ENCODE measurements around the gene THAP5.
"Not testable (repeated sequence)": the region's sequence is repeated elsewhere in the genome, so short reads cannot be mapped to it uniquely, and the experiment has no call there.

The THAP5 gene

DNA sequence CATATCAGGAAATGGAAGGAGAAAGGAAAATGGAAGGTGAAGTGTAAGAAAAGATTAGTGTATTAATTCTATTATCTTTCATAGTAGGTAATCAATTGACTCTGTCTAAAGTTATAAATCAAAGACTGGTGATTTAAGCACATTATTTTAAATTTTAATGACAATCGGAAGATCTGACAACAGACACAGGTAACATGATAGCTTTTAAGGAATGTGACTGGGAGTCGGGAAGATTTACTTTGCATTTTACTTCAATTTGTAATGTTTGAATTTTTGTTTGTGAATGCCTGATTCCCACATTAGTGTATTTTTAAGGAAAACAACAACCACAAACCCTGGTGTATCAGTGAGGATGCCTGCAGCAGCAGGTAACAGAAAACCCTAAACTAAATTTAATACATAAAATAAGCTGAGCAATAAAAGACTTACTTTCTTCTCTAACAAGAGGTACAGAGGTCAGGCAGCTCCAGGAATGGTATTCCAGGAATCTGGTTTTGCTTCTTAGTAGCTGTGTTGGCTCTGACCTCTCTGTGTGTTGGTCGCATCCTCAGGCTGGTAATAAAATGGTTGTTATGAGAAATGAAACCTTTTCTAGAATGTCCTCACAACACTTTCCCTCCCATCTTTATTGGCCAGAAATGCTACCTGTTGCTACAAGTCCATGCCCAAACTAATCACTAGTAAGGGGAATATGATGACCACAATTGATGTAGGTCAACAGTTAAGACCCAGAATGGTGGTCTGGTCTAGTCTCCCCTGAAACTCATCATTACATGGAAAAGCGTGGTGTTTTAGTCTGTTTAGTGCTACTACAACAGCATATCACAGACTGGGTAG lies 12.4 kb upstream of the THAP5 start:
- DNase-seq: peak; percentile 69

DNA sequence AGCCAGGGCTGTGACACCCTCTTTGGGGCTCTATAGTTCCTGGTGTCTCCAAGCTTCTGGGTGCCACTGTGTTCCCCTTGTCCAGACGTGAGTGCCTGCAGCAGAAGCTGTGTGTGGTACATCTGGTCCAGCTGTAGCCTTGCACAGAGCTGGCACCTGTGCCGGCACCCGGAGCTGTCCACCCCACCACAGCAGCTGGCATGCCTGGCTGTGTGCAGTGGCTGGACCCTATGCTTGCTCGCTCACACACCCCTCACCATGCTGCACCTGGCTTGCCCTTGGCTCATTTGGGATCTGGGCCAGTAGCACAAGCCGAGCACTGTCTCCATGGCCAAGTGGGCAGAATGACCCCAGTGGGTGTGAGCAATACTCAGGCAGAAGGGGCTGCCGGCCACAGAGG lies 10.8 kb upstream of the THAP5 start:
- no peak for DNase-seq

DNA sequence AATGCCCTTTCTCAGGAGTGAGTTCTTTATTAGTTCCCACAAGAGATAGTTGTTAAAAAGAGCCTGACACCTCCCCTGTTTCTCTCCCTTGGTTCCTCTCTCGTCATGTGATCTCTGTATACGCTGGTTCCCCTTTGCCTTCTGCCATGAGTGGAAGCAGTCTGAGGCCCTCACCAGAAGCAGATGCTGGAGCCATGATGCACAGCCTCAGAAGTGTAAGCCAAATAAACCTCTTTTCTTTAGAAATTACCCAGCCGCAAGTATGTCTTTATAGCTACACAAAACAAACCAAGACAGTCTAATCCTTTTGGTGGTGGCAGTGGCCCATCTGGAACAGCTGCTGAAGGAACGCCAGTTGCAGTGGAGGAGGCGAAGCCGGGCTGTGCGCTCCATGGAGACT lies 9.4 kb upstream of the THAP5 start:
- DNase-seq: no peak

DNA sequence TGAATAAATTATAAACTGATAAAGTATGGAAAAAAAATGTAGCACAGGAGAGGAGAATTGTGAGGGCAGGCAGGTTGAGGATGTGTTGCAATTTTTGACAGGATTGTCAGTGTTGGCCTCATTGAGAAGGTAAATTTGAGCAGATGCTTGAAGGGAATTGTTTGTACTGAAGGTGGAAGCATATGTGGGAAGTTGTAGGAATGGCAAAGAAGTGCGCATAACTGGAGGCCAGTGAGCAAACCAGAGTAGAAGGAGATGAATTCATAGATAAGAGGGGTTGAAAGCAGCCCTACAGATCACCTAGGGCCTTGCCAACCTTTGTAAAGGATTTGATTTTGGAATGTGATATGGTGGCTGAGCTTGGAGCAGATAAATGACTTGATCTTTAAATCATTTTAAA lies 6.6 kb upstream of the THAP5 start:
- DNase-seq: no peak

DNA sequence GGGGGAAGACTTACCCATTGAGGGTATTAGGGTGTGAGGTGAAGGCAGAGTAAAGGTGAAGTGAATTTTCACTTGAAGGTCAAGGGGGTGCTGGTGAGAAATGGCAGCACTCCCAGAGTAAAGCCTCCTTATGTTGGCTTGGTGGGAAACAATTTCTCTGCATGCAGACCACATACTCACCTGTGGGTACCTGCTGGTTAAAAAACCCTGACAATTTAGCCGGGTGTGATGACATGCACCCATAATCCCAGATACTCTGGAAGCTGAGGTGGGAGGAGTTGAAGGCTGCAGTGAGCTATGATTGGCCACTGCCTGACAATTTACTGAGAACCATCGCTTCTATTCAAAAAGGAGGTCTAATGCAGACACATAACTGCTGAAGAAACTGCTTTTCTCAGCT lies 5.7 kb upstream of the THAP5 start:
- DNase-seq: no peak

DNA sequence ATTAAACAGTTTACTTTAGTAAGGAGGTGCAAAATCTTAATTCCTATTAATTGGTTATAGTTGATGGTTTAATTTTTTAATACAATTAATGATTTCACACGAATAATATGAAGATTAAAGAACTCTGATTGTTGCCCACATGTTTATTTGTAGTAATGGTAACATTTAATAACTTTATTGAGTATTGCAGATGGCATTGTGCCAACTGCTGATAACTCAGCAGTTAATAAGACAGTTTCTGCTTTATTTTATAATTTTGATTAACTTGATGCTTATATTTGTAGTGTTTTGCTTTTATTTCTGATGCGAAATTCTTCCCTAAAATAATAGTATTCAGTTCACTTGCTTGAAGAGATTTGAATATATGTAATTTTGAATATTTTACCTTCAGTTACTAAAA lies 3.0 kb upstream of the THAP5 start:
- DNase-seq: no peak

DNA sequence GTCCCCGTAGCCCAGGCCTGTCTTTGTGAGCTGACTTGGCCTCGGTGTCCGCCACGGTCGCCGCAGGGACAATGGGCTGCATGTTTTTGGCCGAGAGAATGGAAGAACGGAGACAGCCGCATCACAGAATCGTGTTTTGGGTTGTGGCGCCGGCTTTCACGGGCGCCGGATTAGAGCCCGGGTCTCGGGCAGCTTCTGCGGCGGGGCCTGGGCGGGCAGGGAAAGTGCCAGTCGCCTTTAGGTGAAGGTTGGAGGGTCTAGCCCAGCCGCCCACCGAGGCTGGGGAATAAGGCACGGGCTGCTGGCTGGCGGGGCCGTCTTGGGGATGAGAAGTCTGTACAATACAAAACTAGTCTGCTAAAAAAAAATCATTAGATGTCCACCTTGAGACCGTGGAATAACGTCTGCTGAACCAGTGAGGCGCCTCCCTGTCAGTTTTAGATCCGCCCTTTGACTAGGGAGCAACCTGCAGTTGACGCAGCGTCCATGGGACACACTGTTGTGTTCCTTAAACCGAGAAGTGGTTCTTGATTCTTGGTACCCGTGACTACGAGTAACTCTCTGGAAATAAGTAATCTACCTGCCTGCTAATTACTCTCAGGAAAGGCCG lies 745 bp upstream of the THAP5 start:
- DNase-seq: peak; percentile 77

DNA sequence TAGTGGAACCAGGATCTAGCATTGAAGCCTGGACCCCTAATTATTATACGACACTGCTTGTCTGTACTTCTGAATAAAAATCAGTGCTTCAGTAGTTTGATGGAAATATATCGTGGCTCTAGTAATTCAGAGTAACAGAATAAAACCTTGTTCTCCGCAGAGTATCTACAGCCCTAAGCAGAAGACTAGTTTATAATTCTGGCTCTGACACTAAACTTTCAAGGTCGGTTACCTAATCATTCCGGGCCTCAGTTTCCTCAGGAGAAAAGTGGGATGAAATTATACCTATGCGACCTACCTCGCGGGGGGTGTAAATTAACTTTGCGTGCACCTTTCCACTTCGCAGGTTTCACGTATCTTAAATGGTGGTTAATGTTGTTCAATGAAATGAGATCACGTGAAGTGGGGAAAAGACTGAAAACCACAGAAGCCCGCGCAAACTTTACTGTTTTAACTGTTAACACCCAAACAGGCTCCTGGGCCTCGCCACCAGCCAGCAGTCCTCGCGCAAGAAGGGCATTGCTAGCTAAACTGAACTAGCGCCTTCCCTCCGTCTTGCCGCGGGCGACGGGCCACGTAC lies 615 bp downstream of the THAP5 start:
- DNase-seq: no peak

DNA sequence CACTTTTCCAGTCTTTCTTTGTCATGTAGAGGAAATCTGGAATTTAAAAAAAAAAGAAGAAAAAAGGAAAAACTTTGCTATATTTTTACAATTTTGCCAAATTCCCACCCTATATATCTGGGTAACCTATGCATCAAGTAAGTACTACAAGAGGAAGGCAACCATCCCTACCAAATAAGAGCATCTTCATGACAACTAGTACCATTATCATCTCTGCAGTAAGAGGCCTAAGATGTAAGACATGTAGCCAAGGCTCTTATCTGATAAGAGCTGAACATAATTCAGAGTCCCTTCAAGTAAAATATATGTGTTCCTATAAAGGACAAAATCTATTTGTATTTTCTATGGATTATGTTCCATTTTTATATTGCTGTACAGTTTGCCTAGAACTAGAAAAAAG lies 3.5 kb downstream of the THAP5 start:
- DNase-seq: no peak

DNA sequence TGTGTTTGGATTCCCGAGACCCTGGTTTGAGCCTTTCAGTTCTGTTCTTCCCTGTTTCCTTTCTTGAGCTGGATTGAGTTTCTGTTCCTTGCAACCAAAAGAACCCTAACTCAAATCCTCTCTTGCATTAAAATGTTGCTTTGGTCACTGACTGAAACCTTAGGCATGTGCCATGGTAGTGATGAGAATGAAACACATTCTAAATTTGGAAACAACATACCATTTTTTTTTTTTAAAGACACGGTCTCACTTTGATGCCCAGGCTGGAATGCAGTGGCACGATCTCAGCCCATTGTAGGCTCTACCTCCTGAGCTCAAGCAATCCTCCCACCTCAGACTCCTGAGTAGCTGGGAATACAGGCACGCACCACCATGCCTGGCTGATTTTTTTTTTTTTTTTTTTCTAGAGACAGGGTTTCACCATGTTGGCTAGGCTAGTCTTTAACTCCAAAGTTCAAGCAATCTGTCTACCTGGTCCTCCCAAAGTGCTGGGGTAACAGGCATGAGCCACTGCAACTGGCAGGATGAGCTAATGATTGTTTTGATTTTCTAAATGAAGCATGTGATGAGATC lies 8.4 kb downstream of the THAP5 start:
- no peak for DNase-seq

DNA sequence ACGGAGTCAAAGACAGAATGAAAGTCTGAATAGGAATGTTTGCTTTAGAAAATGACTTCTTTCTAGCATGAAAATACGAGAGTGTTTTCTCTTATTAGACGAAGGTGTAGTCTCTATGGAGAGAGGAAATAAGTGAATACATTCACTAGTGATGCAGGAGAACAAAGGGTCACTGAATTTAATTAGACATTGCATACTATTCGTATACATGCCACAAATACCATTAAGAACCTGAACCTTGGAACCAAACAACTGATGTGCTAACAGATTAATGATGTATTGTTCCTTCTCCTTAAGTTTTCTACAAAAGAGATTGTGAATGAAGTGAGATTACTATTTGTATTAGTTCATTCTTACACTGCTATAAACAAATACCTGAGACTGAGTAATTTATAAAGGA lies 10.3 kb downstream of the THAP5 start:
- DNase-seq: no peak

DNA sequence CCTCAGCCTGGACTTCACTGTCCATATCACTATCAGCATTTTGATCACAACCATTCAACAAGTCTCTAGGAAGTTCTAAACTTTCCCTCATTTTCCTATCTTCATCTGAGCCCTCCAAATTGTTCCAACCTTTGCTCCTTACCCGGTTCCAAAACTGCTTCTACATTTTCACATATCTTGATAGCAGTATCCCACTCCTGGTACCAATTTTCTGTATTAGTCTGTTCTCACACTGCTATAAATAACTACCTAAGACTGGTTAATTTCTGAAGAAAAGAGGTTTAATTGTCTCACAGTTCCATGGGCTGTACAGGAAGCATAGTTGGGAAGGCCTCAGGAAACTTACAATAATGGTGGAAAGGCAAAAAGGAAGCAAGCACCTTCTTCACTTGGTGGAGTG lies 11.9 kb downstream of the THAP5 start:
- no peak for DNase-seq

DNA sequence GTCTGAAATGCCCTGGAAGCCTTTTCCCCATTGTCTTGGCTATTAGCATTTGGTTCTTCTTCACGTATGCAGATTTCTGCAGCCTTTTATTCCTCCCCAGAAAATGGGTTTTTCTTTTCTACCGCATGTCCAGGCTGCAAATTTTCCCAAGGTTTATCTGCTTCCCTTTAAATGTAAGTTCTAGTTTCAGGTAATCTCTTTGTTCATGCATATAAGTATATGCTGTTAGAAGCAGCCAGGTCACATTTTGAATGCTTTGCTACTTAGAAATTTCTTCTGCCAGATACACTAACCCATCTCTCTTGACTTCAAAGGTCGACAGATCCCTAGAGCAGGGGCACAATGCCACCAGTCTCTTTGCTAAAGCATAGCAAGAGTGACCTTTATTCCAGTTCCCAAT lies 12.3 kb downstream of the THAP5 start:
- DNase-seq: no peak

DNA sequence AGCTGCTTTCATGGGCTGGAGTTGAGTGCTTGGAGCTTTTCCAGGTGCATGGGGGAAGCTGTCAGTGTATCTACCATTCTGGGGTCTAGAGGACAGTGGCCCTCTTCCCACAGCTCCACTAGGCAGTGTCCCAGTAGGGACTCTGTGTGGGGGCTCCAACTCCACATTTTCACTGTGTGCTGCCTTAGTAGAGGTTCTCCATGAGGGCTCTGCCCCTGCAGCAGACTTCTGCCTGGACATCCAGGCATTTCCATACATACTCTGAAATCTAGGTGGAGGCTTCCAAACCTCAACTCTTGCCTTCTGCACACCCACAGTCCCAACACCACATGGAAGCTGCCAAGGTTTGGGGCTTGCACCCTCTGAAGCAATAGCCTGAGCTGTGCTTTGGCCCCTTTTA lies 12.8 kb downstream of the THAP5 start:
- DNase-seq: not testable (repeated sequence)

DNA sequence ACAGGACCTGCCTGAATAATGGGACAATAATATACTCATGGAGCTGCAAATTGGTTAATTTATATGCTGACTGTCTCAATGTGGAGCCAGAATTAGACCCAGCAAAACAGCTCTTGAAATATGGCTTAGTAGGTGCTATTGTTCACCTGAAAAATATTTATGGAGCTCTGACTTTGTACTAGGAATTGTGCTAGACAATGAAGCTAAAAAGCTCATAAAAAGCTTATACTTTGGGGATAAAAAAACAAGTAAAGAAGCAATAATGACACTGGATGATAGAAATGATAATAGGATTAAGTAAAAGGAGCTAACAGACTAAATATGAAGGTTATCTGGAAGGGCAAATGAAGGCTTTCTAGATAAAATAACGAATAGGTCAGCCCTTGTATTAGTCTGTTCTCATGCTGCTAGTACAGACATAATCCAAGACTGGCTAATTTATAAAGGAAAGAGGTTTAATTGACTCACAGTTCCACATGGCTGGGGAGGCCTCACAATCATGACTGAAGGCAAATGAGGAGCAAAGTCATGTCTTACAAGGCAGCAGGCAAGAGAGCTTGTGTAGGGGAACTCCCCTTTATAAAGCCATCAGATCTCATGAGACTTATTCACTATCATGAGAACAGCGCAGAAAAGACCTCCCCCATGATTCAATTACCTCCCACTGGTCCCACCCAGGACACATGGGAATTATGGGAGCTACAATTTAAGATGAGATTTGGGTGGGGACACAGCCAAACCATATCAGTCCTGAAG lies 21.2 kb downstream of the THAP5 start:
- not testable (repeated sequence) for DNase-seq

DNA sequence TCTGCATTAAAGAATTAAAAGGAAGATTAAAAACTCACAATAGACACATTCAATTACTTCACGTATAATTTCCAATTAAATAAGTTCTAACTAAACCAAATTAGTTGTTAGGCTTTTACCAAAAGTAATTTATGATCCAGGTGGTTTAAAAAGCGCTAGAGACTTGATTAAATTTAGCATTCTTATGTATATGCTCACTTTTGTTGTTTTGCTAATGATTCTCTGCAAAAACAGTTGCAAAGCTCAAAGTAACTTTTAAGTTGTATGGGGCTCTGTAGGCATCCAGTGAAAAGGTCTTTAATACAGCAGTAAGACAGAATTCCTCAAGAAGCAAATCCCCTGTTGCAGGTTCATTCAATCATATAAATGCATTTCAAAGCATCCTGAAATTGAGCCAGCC lies 28.0 kb downstream of the THAP5 start:
- DNase-seq: no peak

DNA sequence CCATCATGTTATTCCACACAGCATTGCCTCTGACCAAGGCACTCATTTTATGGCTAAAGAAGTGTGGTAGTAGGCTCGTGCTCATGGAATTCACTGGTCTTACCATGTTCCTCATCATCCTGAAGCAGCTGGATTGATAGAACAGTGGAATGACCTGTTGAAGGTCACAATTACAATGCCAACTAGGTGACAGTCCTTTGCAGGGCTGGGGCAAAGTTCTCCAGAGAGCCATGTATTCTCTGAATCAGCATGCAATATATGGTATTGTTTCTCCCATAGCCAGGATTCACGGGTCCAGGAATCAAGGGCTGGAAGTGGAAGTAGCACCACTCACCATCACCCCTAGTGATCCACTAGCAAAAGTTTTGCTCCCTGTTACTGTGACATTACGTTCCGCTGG lies 30.8 kb downstream of the THAP5 start:
- not testable (repeated sequence) for DNase-seq

DNA sequence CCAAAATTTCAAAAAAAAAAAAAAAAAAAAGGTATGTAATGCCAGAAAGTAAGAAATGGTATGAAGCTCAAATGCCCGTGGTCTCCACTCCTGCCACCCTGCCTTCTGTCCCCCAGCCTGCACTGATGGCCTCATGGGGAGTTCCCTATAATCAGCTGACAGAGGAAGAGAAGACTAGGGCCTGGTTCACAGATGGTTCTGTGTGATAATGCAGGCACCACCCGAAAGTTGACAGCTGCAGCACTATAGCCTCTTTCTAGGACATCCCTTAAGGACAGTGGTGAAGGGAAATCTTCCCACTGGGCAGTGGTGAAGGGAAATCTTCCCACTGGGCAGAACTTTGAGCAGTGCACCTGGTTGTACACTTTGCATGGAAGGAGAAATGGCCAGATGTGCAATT lies 31.3 kb downstream of the THAP5 start:
- not testable (repeated sequence) for DNase-seq

DNA sequence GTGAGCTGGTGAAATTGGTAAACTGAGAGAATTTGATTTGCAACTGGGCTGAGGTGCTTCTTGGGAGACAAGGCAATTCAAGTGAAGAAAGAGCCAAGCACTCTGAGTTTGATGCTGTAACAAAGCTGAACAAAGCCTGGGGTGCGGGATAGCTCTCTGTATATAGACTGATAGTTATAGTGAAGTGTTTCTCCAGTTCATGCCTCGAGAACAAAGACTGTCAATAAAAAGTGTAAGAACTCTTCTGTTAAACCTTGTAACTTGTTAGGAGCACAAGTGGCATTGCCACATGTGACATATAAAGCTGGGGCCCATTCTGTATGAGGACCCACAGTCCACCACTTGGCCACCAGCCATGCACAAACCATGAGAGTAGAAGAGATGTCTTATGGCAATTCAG lies 32.3 kb downstream of the THAP5 start:
- no peak for DNase-seq

DNA sequence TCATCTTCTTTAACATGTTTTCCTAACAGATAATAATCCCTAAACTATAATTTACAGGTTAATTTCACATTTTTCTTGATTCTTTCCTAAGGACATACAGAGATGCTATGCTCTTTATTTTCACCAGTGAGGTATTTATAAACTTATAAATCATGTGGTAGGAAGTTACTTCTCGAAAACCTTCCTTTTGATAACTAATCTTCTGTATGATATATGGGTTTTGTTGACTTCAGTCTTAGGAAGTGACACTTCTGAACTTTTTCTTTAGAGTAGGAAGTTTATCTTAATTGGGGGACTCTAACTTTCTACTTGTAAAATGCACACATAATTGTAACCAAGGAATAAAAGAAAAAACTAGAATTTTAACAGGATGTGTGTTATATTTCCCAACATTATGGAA lies 33.8 kb downstream of the THAP5 start:
- no peak for DNase-seq

DNA sequence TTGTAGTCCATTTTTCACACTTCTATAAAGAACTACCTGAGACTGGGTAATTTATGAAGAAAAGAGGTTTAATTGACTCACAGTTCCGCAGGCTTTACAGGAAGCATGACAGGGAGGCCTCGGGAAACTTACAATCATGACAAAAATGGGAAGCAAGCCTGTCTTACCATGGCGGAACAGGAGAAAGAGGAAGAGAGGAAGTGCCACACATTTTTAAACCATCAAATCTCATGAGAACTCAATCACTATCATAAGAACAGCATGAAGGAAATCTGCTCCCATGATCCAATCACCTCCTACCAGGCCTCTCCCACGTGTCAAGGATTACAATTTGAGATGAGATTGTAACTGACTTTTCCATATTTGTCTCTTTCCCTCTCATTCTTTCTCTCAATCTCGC lies 34.2 kb downstream of the THAP5 start:
- no peak for DNase-seq

DNA sequence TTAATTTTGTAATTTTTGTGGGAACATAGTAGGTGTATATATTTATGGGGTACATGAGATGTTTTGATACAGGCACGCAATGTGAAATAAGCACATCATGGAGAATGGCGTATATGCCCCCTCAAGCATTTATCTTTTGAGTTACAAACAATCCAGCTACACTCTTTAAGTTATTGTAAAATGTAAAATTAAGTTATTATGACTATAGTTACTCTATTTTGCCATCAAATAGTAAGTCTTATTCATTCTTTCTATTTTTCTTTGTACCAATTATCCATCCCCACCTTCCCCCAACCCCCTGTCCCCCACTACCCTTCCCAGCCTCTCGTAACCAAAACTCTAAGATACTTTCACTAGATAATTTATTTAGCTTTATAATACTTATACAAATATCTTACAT lies 35.8 kb downstream of the THAP5 start:
- DNase-seq: no peak

DNA sequence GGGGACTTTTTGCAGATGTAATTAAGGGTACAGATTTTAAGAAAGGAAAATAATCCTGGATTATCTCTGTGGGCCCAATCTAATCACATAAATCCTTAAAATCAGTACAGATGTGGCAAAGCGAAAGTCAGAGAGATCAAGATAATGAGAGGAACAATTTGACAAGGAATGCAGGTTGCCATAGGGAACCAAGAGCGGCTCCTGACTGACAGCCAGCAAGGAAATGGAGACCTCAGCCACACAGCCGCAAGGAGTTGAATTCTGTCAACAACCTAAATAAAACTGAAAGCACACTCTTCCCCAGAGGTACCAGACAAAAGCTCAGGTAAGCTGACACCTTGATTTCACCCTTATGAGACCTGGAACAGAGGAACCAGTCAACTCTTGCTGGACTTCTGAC lies 40.2 kb downstream of the THAP5 start:
- DNase-seq: no peak

All from kidney glomerular epithelial cell (primary cell).